Measurements from ENCODE around the gene VAMP8. TPM values are rescaled to one million over a fixed set of nuclear protein-coding genes. Genes with fewer than 3 reads are reported as not detected.

Gene VAMP8
- total and polyA plus RNA-seq, 2 donors (not counting 3 experiments of a cell fraction or from before 2014, with no cell fraction given): 39.0 to 68.7 TPM

GRCh38 chr2:85578243-85579180 is 1.1 kb downstream of the VAMP8 start:
- dilution Hi-C loops (cut with MboI; ENCODE audit: extremely low pct_ligation_motif_present, low sequenced_read_pairs) (no loop called here), intact Hi-C loops (cut with micrococcal nuclease) (loop anchor here (1.0 kb wide), 1 partner anchor 7 kb away; no protein-coding TSS in a partner anchor)
- POLR2A ChIA-PET: interaction anchor here (1.0 kb wide), 1 partner anchor 40 kb away, joined by 6 read pairs; the partner anchor contains the start of gene MAT2A
- Histone ChIP-seq H3K36me3 (ENCODE audit: control insufficient read depth in 2 of 2, extremely low read depth in 1 of 2, insufficient read depth in 2 of 2, low read length in 2 of 2) (no peaks in the 10 kb centered on the region), H3K79me2 (ENCODE audit: control insufficient read depth, insufficient read depth, low read length) (no peaks in the 10 kb centered on the region), H3K4me2 (ENCODE audit: insufficient read depth, low read length) (peak overlapping the region; percentile 54), H3K27ac (ENCODE audit: insufficient read depth, low read depth, low read length) (no peak overlapping the region), H3K27me3 (ENCODE audit: control insufficient read depth in 2 of 2, insufficient read depth in 2 of 2, low read length in 2 of 2) (no peaks in the 10 kb centered on the region), H3K4me3 (replicated peaks in 1 of 3; ENCODE audit: insufficient read depth in 1 of 3, low read depth in 1 of 3, low read length in 3 of 3) (peak overlapping the region in 1 of 3 experiments; percentile 9), H3K9me3 (replicated peaks; ENCODE audit: control insufficient read depth, insufficient read depth, low read length) (no peaks in the 10 kb centered on the region), H3K9me1 (replicated peaks; ENCODE audit: control insufficient read depth, extremely low read depth, insufficient read depth, low read length) (no peaks in the 10 kb centered on the region), H4K20me1 (replicated peaks; ENCODE audit: control insufficient read depth, extremely low read depth, insufficient read depth, low read length) (no peaks in the 10 kb centered on the region), H3K4me1 (ENCODE audit: control insufficient read depth, extremely low read depth, insufficient read depth, low read length) (peaks cover 22% of the 10 kb centered on the region), H2AFZ (ENCODE audit: low read depth, low read length) (peak overlapping the region; percentile 53), H3K9ac (replicated peaks; ENCODE audit: extremely low read depth, insufficient read depth, low read length) (no peak overlapping the region)
- DNase-seq (ENCODE audit: low read depth, low spot score): no peak
- CTCF ChIA-PET: interaction anchor here (1.0 to 2.4 kb wide), 5 partner anchors 9 to 30 kb away, joined by 3 to 5 read pairs (median 5); partner anchors contain the start of gene RNF181
- peak; percentile 70 for FAIRE-seq
- TF ChIP-seq FOS (IDR thresholded peaks at IDR 0.05; ENCODE audit: borderline replicate concordance, insufficient read depth, low read length): no peak
- TF ChIP-seq JUN (IDR thresholded peaks at IDR 0.05; ENCODE audit: borderline replicate concordance, insufficient read depth, insufficient read length, low read depth): no peak
- no peak for TF ChIP-seq POLR2AphosphoS5 (IDR thresholded peaks at IDR 0.05; ENCODE audit: insufficient read depth, low read depth, low read length)
- TF ChIP-seq MYC (IDR thresholded peaks at IDR 0.05; ENCODE audit: low read depth, low read length): no peak
- no peak for TF ChIP-seq GATA2 (IDR thresholded peaks at IDR 0.05; ENCODE audit: insufficient read depth, insufficient read length, low read depth, low read length)
- TF ChIP-seq EZH2 (IDR thresholded peaks at IDR 0.05; ENCODE audit: borderline replicate concordance, low read depth, low read length, severe bottlenecking): no peak
- no peak for TF ChIP-seq POLR2A (IDR thresholded peaks at IDR 0.05; ENCODE audit: low read depth, low read length)
- no peak for TF ChIP-seq CTCF (IDR thresholded peaks at IDR 0.05; ENCODE audit: extremely low read depth in 1 of 2, insufficient read depth in 1 of 2, low read depth in 1 of 2, low read length in 2 of 2)
- no peak for TF ChIP-seq MAX (IDR thresholded peaks at IDR 0.05; ENCODE audit: insufficient read depth, insufficient read length)
- no TSS peak for BruUV-seq (replicated peaks)

Measured in endothelial cell of umbilical vein (primary cell).